GM18505 (cell line): ENCODE measurements around the gene HSD17B4.

Experiments
- ATAC-seq: cut with Tn5 transposase; IDR thresholded peaks from one replicate; pipeline ENCODE4 v1.9.1; 2021; ENCODE audit not compliant: unreplicated experiment
- POLR2A ChIP-seq: IDR thresholded peaks from 4 replicates; pipeline ENCODE4 v1.6.1; 2011; ENCODE audit warnings: borderline replicate concordance; ENCODE audit not compliant: insufficient read depth, insufficient read length; ENCODE audit errors: extremely low read depth

HSD17B4 gene

GRCh38 chr5:119452373-119453039 is at the start of gene HSD17B4:
HSD17B4 (plus strand) TSS chr5:119452497; CDS start chr5:119452576, 79 bp downstream.
- TF ChIP-seq POLR2A = peak; percentile 68
- peak; percentile 98 for ATAC-seq

DNA sequence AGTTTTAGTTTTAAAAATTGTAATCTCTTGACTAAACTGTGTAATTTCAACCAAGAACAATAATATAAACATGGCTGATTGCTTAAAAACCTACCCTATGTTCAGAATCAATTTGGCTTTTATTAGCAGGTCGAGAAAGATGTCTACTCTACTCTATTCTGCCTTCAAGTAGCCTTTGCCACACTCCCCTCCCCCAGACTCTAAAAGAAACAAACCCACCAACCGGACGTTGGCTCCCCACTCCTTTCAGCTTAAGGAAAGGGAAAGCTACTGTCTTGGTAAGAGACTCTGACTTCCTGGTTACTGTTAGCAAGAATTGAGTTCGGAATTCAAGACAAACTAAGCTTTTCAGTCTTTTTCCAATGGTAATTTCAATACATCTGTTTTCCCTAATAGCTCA is 49.7 kb upstream of the HSD17B4 start:
- ATAC-seq = no peak
- TF ChIP-seq POLR2A = no peak

DNA sequence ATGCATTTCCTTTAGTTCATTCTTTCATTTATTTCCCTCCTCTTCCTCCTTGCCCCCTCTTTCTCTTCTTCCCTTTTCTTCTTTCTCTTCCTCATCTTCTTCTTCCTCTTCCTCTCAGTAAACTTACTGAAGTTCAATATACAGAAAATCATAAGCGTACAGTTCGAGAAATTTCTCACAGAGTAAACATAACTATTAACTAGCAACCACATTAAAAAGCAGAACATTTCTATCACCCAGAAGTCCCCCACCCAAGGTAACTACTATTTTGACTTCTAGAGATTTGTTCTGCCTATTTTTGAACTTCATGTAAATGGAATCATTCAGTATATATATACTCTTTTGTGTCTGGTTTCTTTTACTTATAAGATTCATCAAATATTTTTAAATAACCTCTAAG is 48.3 kb upstream of the HSD17B4 start:
- no peak for ATAC-seq
- no peak for TF ChIP-seq POLR2A

GRCh38 chr5:119405419-119405818 is 46.9 kb upstream of the HSD17B4 start:
- no peak for TF ChIP-seq POLR2A
- ATAC-seq = no peak

DNA sequence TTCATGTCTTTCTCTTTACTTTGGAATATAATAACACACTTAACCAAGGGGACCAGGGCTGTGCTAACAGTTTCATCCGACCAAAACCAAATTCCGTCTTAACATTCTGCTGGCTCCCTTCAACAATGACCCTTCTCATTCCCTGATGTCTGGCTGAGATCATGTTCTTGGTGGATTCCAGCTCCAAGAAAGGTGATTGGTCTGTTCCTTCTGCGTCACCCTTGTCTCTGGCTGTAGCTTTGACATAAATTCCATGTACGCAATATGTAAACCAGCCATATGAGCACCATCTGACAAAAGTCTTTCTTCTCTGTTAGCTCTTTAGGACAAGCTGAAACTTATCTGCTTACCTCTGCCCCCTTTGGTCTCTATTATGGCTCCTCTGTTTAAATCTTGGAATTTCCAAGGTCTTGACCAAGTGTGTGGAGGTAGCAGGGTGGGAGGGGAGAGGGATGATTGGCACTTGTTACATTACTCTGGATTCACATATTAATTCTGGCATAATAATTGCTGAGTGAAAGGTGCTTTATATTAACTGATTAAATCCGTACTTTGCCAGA is 45.7 kb upstream of the HSD17B4 start:
- no peak for ATAC-seq
- no peak for TF ChIP-seq POLR2A

GRCh38 chr5:119409235-119409815 is 43.0 kb upstream of the HSD17B4 start:
- peak; percentile 38 for ATAC-seq
- no peak for TF ChIP-seq POLR2A

- peak; percentile 34 for ATAC-seq
- no peak for TF ChIP-seq POLR2A
Measured at GRCh38 chr5:119410448-119411159, 41.7 kb upstream of the HSD17B4 start.

GRCh38 chr5:119411361-119412278 is 40.7 kb upstream of the HSD17B4 start:
- no peak for TF ChIP-seq POLR2A
- peak; percentile 60 for ATAC-seq

- ATAC-seq = no peak
- TF ChIP-seq POLR2A = no peak
Measured at GRCh38 chr5:119412279-119413227, 39.7 kb upstream of the HSD17B4 start.

DNA sequence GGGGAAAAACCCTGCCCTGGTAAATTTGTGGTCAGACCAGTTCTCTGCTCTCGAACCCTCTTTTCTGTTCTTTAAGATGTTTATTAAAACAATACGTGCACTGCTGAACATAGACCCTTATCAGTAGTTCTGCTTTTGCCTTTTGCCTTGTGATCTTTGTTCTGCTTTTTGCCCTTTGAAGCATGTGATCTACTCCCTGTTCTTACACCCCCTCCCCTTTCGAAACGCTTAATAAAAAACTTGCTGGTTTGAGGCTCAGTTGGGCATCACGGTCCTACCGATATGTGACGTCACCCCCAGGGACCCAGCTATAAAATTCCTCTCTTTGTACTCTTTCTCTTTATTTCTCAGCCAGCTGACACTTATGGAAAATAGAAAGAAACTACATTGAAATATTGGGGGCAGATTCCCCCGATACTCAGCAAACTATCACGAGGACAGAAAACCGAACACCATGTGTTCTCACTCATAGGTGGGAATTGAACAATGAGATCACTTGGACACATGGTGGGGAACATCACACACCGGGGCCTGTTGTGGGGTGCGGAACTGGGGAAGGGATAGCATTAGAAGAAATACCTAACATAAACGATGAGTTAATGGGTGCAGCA is 38.1 kb upstream of the HSD17B4 start:
- ATAC-seq = peak; percentile 37

DNA sequence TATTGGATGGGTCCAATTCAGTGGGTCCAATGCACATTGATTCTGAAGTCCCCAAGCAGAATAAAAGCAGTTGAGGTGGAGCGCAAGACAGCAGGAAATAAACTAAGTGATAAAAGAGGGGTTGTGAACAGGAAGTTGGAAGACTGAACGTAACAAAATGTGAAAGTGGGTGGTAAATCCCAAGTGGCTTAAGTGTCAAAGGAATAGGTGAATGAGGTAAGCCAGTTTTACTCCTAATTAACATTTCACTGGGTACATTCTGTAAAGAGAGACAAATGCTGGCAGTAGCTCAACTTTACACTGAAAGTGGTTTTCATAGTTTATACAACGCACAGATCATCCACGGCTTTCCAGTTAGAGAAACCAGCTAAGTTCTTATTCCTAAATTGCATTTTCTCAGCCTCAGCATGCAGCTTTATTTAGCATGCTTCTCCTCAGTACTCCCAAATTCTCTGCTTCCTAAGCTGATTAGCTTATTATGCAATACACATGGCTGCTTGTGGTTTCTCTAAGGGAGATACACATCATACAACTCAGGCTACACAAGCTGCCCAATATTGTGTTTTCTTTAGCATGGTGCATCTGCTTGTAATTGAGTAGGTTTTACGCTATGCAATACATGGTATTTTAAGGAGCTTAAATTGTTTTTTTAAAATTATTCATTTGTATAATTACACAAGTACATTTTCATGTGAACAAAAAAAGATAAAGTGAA is 34.2 kb upstream of the HSD17B4 start:
- TF ChIP-seq POLR2A = no peak
- ATAC-seq = no peak
